Effector memory CD8-positive, alpha-beta T cell (primary cell): Measurements from ENCODE around the gene RFPL1.

Source experiments
- ATAC-seq: fragments of 150-1000 bp; cut with Tn5 transposase; replicated peaks from 2 replicates; pipeline ENCODE4 v1.10.0; 2021; ENCODE audit warnings: mild to moderate bottlenecking, moderate library complexity
- DNase-seq, 3 experiments: peaks; one replicate each; pipeline ENCODE4 v3.0.0; 2021
- H3K27ac Mint-ChIP-seq, 2 donors: one replicate each; pipeline ENCODE4 v1.8.0; 2022; ENCODE audit warnings: mild to moderate bottlenecking in 2 of 2, mixed read lengths in 2 of 2, moderate library complexity in 2 of 2
- H3K27me3 Mint-ChIP-seq, 2 donors: one replicate each; pipeline ENCODE4 v1.8.0; 2022; ENCODE audit warnings: mixed read lengths in 2 of 2
- H3K36me3 Mint-ChIP-seq: one replicate; pipeline ENCODE4 v1.8.0; 2022; ENCODE audit warnings: mild to moderate bottlenecking, moderate library complexity, mixed read lengths; ENCODE audit not compliant: insufficient read depth
- H3K4me1 Mint-ChIP-seq, 2 donors: one replicate each; pipeline ENCODE4 v1.8.0; 2022; ENCODE audit warnings: low read depth in 2 of 2, mixed read lengths in 2 of 2
- H3K4me3 Mint-ChIP-seq, 2 donors: one replicate each; pipeline ENCODE4 v1.8.0; 2022; ENCODE audit warnings: mild to moderate bottlenecking in 2 of 2, mixed read lengths in 2 of 2, moderate library complexity in 2 of 2
- H3K9me3 Mint-ChIP-seq, 2 donors: one replicate each; pipeline ENCODE4 v1.8.0; 2022; ENCODE audit warnings: mixed read lengths in 2 of 2

RFPL1 gene

DNA sequence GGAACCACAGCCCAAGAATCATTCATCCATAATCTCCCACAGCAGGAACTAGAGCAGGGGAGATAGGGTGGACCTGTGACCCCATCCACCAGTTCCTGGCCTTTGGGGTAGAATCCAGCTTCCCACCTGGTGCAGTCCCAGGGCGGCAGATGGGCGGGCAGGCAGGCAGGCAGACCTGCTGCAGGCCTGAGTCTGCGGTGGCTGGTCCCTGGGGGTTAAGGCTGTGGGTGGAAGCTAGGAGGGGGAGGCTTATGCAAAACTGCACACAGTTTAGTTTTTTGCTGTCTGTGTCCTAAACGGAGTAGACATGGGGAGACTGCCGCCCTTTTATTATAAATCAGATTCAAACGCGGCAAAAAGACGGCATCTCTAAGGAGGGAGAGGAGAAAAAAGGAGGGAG is 37.2 kb downstream of the RFPL1 start:
- H3K4me3 Mint-ChIP-seq = no peak overlapping the region
- no peak for DNase-seq
- H3K4me1 Mint-ChIP-seq = peaks cover 5 to 13% of the 10 kb centered on the region in 2 donors
- H3K9me3 Mint-ChIP-seq = no peaks in the 10 kb centered on the region
- H3K27me3 Mint-ChIP-seq = peaks cover 37 to 73% of the 10 kb centered on the region in 2 donors
- H3K36me3 Mint-ChIP-seq = peaks cover 11% of the 10 kb centered on the region
- no peak overlapping the region for H3K27ac Mint-ChIP-seq
- ATAC-seq = no peak

DNA sequence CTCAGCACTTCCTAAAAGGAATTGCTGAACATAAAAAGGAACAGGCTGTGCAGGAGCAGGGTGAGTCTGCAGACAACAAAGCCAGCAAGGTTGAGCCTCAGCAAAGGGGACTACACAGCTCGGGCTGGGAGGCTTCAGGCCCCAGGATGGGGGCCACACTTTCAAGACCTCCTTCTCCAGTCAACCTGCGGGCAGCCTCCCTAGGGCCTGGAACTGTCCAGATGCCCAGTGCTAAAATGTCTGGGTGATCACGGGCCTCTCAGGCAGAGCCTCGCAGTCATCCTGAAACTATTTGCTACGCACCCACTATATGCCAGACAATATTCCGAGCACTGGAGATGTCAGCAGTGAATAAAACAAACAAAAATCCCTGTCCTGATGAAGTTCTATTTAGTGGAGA is 37.7 kb downstream of the RFPL1 start:
- H3K27me3 Mint-ChIP-seq = peaks cover 33 to 72% of the 10 kb centered on the region in 2 donors
- ATAC-seq = no peak
- no peaks in the 10 kb centered on the region for H3K9me3 Mint-ChIP-seq
- H3K36me3 Mint-ChIP-seq = peaks cover 11% of the 10 kb centered on the region
- H3K4me3 Mint-ChIP-seq = no peak overlapping the region
- peaks cover 5 to 13% of the 10 kb centered on the region in 2 donors for H3K4me1 Mint-ChIP-seq
- no peak overlapping the region for H3K27ac Mint-ChIP-seq
- DNase-seq = no peak

DNA sequence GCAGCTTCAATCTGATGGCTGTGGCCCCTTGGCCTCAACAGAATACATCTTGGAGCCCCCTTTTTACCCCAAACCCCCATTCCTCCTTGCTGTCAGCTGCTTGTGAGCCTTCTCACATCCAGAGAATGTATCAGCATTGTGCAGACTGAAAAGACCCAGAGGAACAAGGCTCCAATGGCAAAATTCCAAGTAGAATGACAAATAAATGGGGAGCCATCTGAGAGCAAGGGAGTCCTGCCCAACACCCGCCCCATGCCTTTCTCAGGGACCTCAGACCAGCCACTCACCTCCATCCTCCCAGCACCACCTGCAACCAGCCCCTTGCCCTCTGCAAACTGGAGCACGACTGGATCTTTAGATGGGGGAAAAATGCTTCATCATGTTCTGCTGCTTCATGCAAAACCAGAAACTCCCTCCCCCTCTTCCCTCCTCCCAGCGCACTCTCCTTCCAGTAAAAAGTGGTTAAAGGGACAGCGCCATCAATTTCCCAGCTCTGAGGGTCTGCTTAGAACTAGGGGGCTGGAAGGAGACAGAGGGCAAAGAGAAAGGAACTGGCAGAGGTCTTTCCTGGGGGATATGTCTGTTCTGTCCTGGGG is 39.4 kb downstream of the RFPL1 start:
- DNase-seq (no peak), ATAC-seq (no peak)
- Mint-ChIP-seq H3K4me3 (no peak overlapping the region), H3K9me3 (no peaks in the 10 kb centered on the region), H3K27me3 (peaks cover 40 to 75% of the 10 kb centered on the region in 2 donors), H3K4me1 (peaks cover 11 to 19% of the 10 kb centered on the region in 2 donors), H3K36me3 (peaks cover 6% of the 10 kb centered on the region), H3K27ac (no peak overlapping the region)

DNA sequence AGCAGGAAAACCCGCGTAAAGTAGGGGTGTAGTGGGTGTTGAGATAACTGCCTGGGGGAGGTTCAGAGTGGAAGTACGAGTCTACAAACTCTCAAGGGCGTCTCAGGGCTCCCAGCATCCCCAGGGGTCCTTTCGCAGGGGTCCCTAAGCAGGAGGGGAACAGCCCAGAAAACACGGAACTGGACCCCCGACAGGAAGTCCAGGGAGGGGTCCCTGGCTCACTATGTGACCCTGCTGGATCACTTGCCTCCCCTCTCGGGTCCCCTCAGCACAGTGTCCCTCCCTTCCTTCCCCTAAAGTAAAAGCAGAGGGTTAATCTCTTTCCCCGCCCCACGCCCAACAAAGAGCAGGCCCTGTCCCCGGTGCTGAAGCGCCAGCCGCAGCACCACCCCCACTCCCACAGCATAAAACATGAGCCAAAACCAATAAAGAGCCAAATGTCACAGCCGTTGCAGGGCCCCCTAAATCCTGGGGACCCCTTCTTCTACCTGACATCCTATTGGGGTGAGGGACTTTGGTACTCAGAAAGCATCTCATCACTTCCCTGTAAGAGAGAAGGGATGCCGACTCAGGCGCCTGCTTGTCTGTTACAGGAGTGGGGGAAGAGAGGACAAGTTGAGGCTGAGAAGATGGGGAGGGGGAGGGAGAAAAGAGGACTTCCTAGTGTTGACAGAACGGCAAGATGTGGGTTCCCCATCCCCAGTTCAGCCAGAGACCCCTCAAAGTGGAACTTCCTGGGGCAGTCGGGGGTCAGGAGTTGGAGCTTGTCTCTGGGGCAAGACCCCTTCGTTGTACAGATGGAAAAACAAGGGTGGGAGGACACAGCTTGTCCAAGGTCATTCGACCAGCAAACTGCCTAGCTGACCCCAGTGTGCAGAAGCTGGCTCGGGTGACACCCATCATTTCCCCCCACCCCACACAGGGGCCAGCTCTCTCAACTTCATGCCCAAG is 40.2 kb downstream of the RFPL1 start:
- Mint-ChIP-seq H3K4me3 (peak overlapping the region; percentile 25 to 48), H3K36me3 (peaks cover 2% of the 10 kb centered on the region), H3K9me3 (no peaks in the 10 kb centered on the region), H3K4me1 (peaks cover 11 to 19% of the 10 kb centered on the region in 2 donors), H3K27me3 (peaks cover 40 to 73% of the 10 kb centered on the region in 2 donors), H3K27ac (no peak overlapping the region)
- no peak for DNase-seq
- no peak for ATAC-seq

DNA sequence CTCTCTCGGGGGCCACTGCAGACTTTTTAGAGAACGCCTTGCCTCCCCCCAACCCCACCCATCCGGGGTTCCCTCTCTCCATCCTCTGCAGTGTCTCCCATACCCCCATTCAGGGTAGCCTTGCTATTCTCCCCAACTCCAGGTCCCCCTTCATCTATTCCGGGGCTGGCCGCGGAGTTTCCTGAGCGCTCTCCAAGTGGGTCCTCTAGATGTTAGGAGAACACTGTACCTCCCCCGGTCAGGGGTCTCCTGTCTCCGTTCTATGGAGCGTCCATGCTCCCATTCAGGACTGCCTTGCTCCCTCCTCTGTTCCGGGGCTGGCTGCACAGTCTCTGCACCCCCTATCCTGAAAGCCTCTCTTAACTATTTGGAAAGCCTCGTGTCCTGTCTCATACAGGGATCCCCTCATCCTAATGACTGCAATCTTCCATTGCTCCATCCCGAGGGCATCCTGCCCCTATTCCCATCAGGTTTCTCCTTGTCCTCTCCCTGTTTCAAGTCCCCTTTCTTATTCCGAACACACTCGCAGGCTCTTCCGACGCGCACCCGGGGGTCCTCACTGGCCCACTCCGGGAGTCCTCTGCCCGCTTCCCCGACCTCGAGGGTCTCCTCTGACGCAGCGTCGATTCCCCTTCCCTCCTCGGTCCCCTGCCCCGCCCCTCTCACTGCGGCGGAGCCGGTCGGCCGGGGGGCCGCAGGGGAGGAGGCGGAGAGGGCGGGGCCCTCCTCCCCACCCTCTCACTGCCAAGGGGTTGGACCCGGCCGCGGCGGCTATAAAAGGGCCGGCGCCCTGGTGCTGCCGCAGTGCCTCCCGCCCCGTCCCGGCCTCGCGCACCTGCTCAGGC is 41.3 kb downstream of the RFPL1 start, which contains the start of gene NEFH:
Gene NEFH, plus strand, starts transcription at position 802 of the 845 bp plus-strand sequence. CDS start 45 bp downstream, outside the sequence.
- H3K36me3 Mint-ChIP-seq = no peaks in the 10 kb centered on the region
- H3K4me3 Mint-ChIP-seq = peak within 1 kb of the TSS; percentile 57 to 61
- peaks cover 40 to 65% of the 10 kb centered on the region in 2 donors for H3K27me3 Mint-ChIP-seq
- ATAC-seq (no peak), DNase-seq (no peak)
- H3K27ac Mint-ChIP-seq = no peak within 1 kb of the TSS
- H3K9me3 Mint-ChIP-seq = no peaks in the 10 kb centered on the region
- H3K4me1 Mint-ChIP-seq = peaks cover 11 to 19% of the 10 kb centered on the region in 2 donors

DNA sequence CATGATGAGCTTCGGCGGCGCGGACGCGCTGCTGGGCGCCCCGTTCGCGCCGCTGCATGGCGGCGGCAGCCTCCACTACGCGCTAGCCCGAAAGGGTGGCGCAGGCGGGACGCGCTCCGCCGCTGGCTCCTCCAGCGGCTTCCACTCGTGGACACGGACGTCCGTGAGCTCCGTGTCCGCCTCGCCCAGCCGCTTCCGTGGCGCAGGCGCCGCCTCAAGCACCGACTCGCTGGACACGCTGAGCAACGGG is 41.8 kb downstream of the RFPL1 start:
- H3K27me3 Mint-ChIP-seq = peaks cover 40 to 64% of the 10 kb centered on the region in 2 donors
- no peak for DNase-seq
- H3K27ac Mint-ChIP-seq = no peak overlapping the region
- H3K4me1 Mint-ChIP-seq = peaks cover 11 to 19% of the 10 kb centered on the region in 2 donors
- ATAC-seq = no peak
- H3K9me3 Mint-ChIP-seq = no peaks in the 10 kb centered on the region
- no peaks in the 10 kb centered on the region for H3K36me3 Mint-ChIP-seq
- no peak overlapping the region for H3K4me3 Mint-ChIP-seq

DNA sequence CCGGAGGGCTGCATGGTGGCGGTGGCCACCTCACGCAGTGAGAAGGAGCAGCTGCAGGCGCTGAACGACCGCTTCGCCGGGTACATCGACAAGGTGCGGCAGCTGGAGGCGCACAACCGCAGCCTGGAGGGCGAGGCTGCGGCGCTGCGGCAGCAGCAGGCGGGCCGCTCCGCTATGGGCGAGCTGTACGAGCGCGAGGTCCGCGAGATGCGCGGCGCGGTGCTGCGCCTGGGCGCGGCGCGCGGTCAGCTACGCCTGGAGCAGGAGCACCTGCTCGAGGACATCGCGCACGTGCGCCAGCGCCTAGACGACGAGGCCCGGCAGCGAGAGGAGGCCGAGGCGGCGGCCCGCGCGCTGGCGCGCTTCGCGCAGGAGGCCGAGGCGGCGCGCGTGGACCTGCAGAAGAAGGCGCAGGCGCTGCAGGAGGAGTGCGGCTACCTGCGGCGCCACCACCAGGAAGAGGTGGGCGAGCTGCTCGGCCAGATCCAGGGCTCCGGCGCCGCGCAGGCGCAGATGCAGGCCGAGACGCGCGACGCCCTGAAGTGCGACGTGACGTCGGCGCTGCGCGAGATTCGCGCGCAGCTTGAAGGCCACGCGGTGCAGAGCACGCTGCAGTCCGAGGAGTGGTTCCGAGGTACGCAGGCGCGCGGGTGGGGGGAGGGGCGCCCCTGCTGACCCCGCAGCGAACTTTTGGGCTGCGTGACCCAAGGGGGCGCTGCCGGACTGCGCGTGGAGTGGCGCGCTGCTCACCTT is 42.3 kb downstream of the RFPL1 start:
- Mint-ChIP-seq H3K36me3 (no peaks in the 10 kb centered on the region), H3K9me3 (no peaks in the 10 kb centered on the region), H3K27ac (no peak overlapping the region), H3K27me3 (peaks cover 40 to 59% of the 10 kb centered on the region in 2 donors), H3K4me1 (peaks cover 11 to 19% of the 10 kb centered on the region in 2 donors), H3K4me3 (peak overlapping the region; percentile 57 to 61)
- peak in 1 of 3 experiments; percentile 19 for DNase-seq
- peak; percentile 85 for ATAC-seq

DNA sequence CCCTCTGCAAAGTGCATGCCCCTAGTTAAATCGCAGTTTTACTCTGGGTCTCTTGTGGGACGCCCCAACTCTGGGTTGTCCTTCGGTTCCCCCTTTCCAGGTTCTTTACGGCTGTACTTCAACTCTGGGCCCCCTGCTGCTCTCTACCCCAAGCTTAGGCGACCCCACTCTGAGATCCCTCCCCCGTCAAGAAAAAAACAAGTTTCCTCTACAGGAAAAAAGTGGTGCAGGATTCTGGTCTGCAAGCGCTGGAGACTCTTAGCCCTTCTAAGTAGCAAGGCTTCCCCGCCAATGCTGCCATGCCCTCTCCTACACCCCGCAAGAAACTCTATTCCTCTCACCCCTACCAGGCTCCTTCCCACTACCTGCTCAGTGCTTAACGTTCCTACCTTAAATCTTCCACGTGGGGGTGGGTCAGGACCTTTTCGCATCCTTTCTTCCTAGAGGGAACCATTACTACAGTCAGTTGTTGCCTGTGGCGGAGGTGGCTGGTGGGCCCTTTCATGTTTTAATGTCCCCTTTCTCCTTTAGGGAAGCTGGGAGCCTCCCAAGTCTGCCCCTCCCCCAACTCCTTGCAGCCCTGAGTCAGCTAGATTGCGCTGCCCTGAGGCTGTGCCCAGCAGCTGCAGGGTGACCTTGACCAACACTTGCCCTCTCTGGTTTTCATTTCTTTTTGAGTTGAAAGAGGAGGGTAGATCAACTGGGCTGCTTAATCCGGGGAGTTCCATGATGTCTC is 43.0 kb downstream of the RFPL1 start:
- Mint-ChIP-seq H3K4me1 (peaks cover 11 to 19% of the 10 kb centered on the region in 2 donors), H3K27ac (no peak overlapping the region), H3K36me3 (no peaks in the 10 kb centered on the region), H3K27me3 (peaks cover 40 to 52% of the 10 kb centered on the region in 2 donors), H3K4me3 (peak overlapping the region; percentile 57 to 61), H3K9me3 (no peaks in the 10 kb centered on the region)
- ATAC-seq (no peak), DNase-seq (no peak)

DNA sequence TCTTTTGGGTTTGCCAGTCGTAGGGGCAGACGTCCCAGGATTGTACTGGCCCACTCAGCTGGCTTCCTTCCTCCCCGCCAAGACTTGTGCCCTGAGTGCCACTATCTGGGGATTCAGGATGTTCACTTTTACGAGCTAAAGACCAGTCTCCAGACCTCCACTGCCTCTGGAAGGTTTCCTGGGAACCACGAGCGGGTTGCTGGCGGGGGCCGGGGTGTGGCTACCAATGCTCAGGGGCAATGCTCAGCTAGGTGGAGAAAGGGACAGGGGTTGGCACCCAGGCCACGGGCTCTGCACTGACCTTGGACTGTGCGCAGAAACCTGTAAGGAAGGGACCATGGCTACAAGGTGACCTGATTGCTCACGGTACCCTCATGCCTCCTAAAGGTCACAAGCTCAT is 43.9 kb downstream of the RFPL1 start:
- ATAC-seq (no peak), DNase-seq (no peak)
- Mint-ChIP-seq H3K4me3 (no peak overlapping the region), H3K27ac (no peak overlapping the region), H3K36me3 (no peaks in the 10 kb centered on the region), H3K4me1 (peaks cover 11 to 19% of the 10 kb centered on the region in 2 donors), H3K27me3 (peaks cover 35 to 45% of the 10 kb centered on the region in 2 donors), H3K9me3 (no peaks in the 10 kb centered on the region)

DNA sequence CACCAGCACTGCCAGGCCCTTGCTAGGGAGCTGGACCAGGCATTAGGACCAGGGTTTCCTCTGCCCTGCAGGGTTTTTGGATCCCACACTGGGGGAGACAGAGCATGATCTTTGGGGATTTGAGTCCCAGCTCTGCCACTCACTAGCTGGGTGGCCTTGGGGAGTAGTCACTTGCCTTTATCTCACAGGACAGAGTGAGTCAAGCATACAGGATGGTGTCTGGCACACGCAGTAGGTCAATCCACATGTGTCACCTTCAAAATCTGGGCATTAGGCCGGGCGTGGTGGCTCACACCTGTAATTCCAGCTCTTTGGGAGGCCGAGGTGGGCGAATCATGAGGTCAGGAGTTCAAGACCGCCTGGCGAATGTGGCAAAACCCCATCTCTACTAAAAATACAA is 44.3 kb downstream of the RFPL1 start:
- DNase-seq = no peak
- Mint-ChIP-seq H3K36me3 (no peaks in the 10 kb centered on the region), H3K27me3 (peaks cover 33 to 41% of the 10 kb centered on the region in 2 donors), H3K4me1 (peaks cover 11 to 19% of the 10 kb centered on the region in 2 donors), H3K9me3 (no peaks in the 10 kb centered on the region), H3K4me3 (no peak overlapping the region), H3K27ac (no peak overlapping the region)
- ATAC-seq = no peak

DNA sequence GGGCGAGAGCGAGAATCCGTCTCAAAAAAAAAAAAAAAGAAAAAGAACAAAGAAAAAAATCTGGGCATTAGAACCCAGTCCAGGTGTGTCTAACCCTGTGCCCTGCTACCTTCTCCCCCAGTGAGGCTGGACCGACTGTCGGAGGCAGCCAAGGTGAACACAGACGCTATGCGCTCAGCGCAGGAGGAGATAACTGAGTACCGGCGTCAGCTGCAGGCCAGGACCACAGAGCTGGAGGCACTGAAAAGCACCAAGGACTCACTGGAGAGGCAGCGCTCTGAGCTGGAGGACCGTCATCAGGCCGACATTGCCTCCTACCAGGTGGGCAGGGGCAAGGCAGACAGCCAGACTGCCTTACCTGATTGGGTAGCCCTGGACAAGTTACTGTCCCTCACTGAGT is 44.9 kb downstream of the RFPL1 start:
- H3K4me1 Mint-ChIP-seq = peaks cover 11 to 18% of the 10 kb centered on the region in 2 donors
- no peak overlapping the region for H3K27ac Mint-ChIP-seq
- ATAC-seq (no peak), DNase-seq (no peak)
- H3K9me3 Mint-ChIP-seq = no peaks in the 10 kb centered on the region
- H3K4me3 Mint-ChIP-seq = no peak overlapping the region
- peaks cover 30 to 35% of the 10 kb centered on the region in 2 donors for H3K27me3 Mint-ChIP-seq
- no peaks in the 10 kb centered on the region for H3K36me3 Mint-ChIP-seq

DNA sequence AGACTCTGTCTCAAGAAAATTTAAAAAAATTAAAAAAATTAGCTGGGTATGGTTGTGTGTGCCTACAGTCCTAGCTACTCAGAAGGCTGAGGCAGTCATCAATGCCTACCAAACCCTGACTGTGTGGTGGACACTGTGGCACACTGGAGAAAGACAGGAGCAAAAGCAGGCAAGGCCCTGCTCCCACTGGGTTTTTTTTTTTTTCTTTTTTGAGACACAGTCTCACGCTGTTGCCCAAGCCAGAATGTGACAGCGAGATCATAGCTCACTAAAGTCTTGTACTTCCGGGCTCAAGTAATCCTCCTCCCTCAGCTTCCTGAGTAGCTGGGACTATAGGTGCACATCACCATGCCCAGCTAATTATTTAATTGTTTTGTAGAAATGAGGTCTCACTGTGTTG is 46.3 kb downstream of the RFPL1 start:
- H3K36me3 Mint-ChIP-seq = no peaks in the 10 kb centered on the region
- H3K4me1 Mint-ChIP-seq = peaks cover 6% of the 10 kb centered on the region in 2 donors
- H3K27me3 Mint-ChIP-seq = peaks cover 16 to 21% of the 10 kb centered on the region in 2 donors
- no peak overlapping the region for H3K27ac Mint-ChIP-seq
- no peak overlapping the region for H3K4me3 Mint-ChIP-seq
- H3K9me3 Mint-ChIP-seq = no peaks in the 10 kb centered on the region
- DNase-seq (no peak), ATAC-seq (no peak)
